Epithelial cell of alveolus of lung (primary cell): ENCODE measurements around the gene CST3. TPM values are rescaled to one million over a fixed set of nuclear protein-coding genes. Genes with fewer than 3 reads are reported as not detected.

Experiments
- total RNA-seq: library from RNA; depleted of rRNA; stranded (reverse); fragments of >200 nt; gene quantifications from 2 replicates; pipeline ENCODE4 v1.2.1, GENCODE V29; 2015

The CST3 gene
- 801 and 827 TPM in 2 replicates for total RNA-seq

GRCh38 chr20:23637282-23638221 is at the start of gene CST3:
Gene CST3, minus strand, starts transcription at chr20:23637955. Its CDS starts 93 bp downstream, at chr20:23637862.

GRCh38 chr20:23605867-23606651 is 31.7 kb downstream of the CST3 start, which contains the start of gene CST9:
Gene CST9, minus strand, starts transcription at chr20:23605917. Its CDS starts 53 bp downstream, at chr20:23605864.

Other genes starting within 250 kb of the CST3 start
- gene NAPB, start 216.5 kb downstream of the CST3 start, total RNA-seq = 1.8 and 4.6 TPM in 2 replicates
- gene CSTL1, start 198.3 kb downstream of the CST3 start, total RNA-seq = not detected in 2 replicates
- not detected in 2 replicates for gene CST11, start 185.1 kb downstream of the CST3 start, total RNA-seq
- not detected in 2 replicates for gene CST8, start 146.8 kb downstream of the CST3 start, total RNA-seq
- not detected in 2 replicates for gene CST9L, start 69.5 kb downstream of the CST3 start, total RNA-seq
- not detected in 2 replicates for gene CST9, start 32.0 kb downstream of the CST3 start, total RNA-seq
- 0.78 TPM in 1 of 2 replicates, not detected in the other for gene CST4, start 51.1 kb upstream of the CST3 start, total RNA-seq
- 5.9 and 171 TPM in 2 replicates for gene CST1, start 113.0 kb upstream of the CST3 start, total RNA-seq
- gene CST2, start 188.8 kb upstream of the CST3 start, total RNA-seq = 0.56 TPM in 1 of 2 replicates, not detected in the other
- gene CST5, start 241.8 kb upstream of the CST3 start, total RNA-seq = 0.13 TPM in 1 of 2 replicates, not detected in the other